ENCODE data around the gene RAC3. TPM values are rescaled to one million over a fixed set of nuclear protein-coding genes. Genes with fewer than 3 reads are reported as not detected.

RAC3 gene
- total and polyA plus RNA-seq, 2 of the 8 experiments (the other 6 are each of a cell fraction or from before 2014, with no cell fraction given), result 177 to 299 TPM

DNA sequence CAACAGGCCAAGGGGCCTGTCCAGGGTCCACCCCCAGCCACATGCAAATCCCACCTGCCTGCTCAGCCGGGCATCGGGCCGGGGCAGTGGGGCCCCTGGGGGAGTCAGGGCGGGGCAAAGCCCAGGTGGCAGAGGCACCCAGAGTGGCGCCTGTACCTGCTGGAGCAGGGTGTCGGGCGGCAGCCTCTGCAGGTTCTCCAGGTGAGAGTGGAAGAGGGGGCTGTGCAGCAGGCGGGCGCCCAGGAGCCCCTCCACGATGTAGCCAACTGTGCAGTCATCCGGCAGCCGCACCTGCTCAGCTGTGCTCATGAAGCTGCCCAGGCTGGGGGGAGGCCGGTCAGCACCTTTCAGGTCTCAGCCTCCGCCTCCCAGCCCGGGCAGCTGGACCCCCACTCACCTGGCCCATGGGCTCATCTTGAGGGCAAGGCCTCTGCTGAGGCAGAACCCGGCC, 18.1 kb downstream of the RAC3 start (continued):
- TF ChIP-seq EP300 (IDR thresholded peaks at IDR 0.05; ENCODE audit: borderline replicate concordance in 1 of 2, low read depth in 2 of 2, low read length in 2 of 2), result no peak

All from H1 (cell line).